Loucy (cell line): ENCODE results near the gene PUS3.

Experiments used
- H2AFZ ChIP-seq: fragments of 200-600 bp; sonication (generic); 2 replicates; pipeline ENCODE4 v1.6.0; 2016; ENCODE audit warnings: antibody characterized with exemption, mild to moderate bottlenecking, low read length, moderate library complexity
- H3F3A ChIP-seq: fragments of 200-600 bp; 2 replicates; pipeline ENCODE4 v1.6.0; 2016; ENCODE audit warnings: antibody characterized with exemption, low read depth, mild to moderate bottlenecking
- H3K27me3 ChIP-seq: fragments of 200-600 bp; sonication (generic); 2 replicates; pipeline ENCODE4 v1.6.1; 2014; ENCODE audit warnings: low read length, mild to moderate bottlenecking; ENCODE audit not compliant: insufficient read depth, poor library complexity, severe bottlenecking
- H3K36me3 ChIP-seq: fragments of 200-600 bp; sonication (generic); 2 replicates; pipeline ENCODE4 v1.6.1; 2016; ENCODE audit warnings: low read length; ENCODE audit not compliant: insufficient read depth
- H3K4me1 ChIP-seq: fragments of 200-600 bp; sonication (generic); 2 replicates; pipeline ENCODE4 v1.5.1; 2014; ENCODE audit warnings: low read length, mild to moderate bottlenecking; ENCODE audit not compliant: insufficient read depth, poor library complexity, severe bottlenecking
- H3K4me2 ChIP-seq: fragments of 200-600 bp; sonication (generic); 2 replicates; pipeline ENCODE4 v1.6.0; 2014; ENCODE audit warnings: antibody characterized with exemption, low read length, low read depth, mild to moderate bottlenecking; ENCODE audit not compliant: poor library complexity, severe bottlenecking
- H3K4me3 ChIP-seq: fragments of 200-600 bp; sonication (generic); 2 replicates; pipeline ENCODE4 v1.5.1; 2014; ENCODE audit warnings: low read length, mild to moderate bottlenecking, mixed read lengths; ENCODE audit not compliant: poor library complexity, severe bottlenecking
- H3K79me2 ChIP-seq: fragments of 200-600 bp; sonication (generic); 2 replicates; pipeline ENCODE4 v1.6.1; 2014; ENCODE audit warnings: low read length; ENCODE audit not compliant: insufficient read depth
- H3K9ac ChIP-seq: fragments of 200-600 bp; sonication (generic); 2 replicates; pipeline ENCODE4 v1.6.0; 2014; ENCODE audit warnings: mild to moderate bottlenecking, low read depth, low read length, moderate library complexity; ENCODE audit not compliant: poor library complexity, severe bottlenecking
- H3K9me2 ChIP-seq: fragments of 200-600 bp; sonication (generic); replicated peaks from 2 replicates; pipeline ENCODE4 v1.6.1; 2016; ENCODE audit warnings: low read depth, low read length, mixed read lengths
- H3K9me3 ChIP-seq: fragments of 200-600 bp; sonication (generic); 2 replicates; pipeline ENCODE4 v1.6.1; 2014; ENCODE audit warnings: mild to moderate bottlenecking, antibody characterized with exemption, low read length, low read depth; ENCODE audit not compliant: insufficient read depth
- H4K20me1 ChIP-seq: fragments of 200-600 bp; sonication (generic); 2 replicates; pipeline ENCODE4 v1.6.0; 2014; ENCODE audit warnings: antibody characterized with exemption, low read length, mild to moderate bottlenecking; ENCODE audit not compliant: insufficient read depth, poor library complexity, severe bottlenecking
- CTCF ChIP-seq: fragments of 200-600 bp; sonication (generic); conservative IDR thresholded peaks from 2 replicates; pipeline ENCODE4 v1.5.1; 2014; ENCODE audit warnings: mild to moderate bottlenecking, antibody characterized with exemption, low read length
- EZH2phosphoT487 ChIP-seq: fragments of 200-600 bp; IDR thresholded peaks from 2 replicates; pipeline ENCODE4 v1.6.1; 2018; ENCODE audit warnings: antibody characterized with exemption, mild to moderate bottlenecking, moderate library complexity, borderline replicate concordance

Gene PUS3

GRCh38 chr11:125931668-125932067, 28.7 kb upstream of the PUS3 start:
- no peaks in the 10 kb centered on the region for H3K9me3 ChIP-seq
- no peaks in the 10 kb centered on the region for H3K79me2 ChIP-seq
- no peaks in the 10 kb centered on the region for H3K36me3 ChIP-seq
- H2AFZ ChIP-seq, result no peak overlapping the region
- H4K20me1 ChIP-seq, result no peaks in the 10 kb centered on the region
- no peak overlapping the region for H3K4me3 ChIP-seq
- H3K27me3 ChIP-seq, result peaks cover 14% of the 10 kb centered on the region
- no peaks in the 10 kb centered on the region for H3K4me1 ChIP-seq
- no peak overlapping the region for H3K9ac ChIP-seq
- no peaks in the 10 kb centered on the region for H3K9me2 ChIP-seq
- H3K4me2 ChIP-seq, result no peak overlapping the region
- TF ChIP-seq CTCF (no peak), EZH2phosphoT487 (no peak)
- H3F3A ChIP-seq, result no peaks in the 10 kb centered on the region

DNA sequence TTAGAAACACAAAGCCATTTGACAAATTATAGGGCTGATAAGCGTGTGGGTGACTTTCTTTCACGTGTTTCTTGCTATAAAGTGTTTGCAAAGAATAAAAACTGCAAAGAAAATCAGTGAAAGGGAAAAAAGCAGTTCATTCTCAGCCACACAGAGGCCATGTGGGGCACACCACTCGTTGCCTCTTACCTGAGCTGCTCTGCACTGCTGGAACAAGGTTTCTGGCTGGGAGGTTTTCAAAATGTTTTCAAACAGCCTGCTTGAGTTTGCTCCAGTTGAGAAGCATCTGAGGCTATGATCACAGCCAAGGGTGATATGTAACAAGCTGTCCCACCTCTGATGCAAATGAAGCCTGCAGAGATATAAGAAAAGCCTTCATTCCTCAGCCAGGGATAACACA, 28.1 kb upstream of the PUS3 start:
- no peak overlapping the region for H3K4me2 ChIP-seq
- no peak overlapping the region for H3K9ac ChIP-seq
- no peak overlapping the region for H3K4me3 ChIP-seq
- H3K4me1 ChIP-seq, result no peaks in the 10 kb centered on the region
- no peaks in the 10 kb centered on the region for H3K9me2 ChIP-seq
- no peaks in the 10 kb centered on the region for H3K9me3 ChIP-seq
- no peak overlapping the region for H2AFZ ChIP-seq
- no peaks in the 10 kb centered on the region for H3K79me2 ChIP-seq
- H3K36me3 ChIP-seq, result no peaks in the 10 kb centered on the region
- no peaks in the 10 kb centered on the region for H4K20me1 ChIP-seq
- H3K27me3 ChIP-seq, result peaks cover 8% of the 10 kb centered on the region
- TF ChIP-seq EZH2phosphoT487 (no peak), CTCF (no peak)
- no peaks in the 10 kb centered on the region for H3F3A ChIP-seq

DNA sequence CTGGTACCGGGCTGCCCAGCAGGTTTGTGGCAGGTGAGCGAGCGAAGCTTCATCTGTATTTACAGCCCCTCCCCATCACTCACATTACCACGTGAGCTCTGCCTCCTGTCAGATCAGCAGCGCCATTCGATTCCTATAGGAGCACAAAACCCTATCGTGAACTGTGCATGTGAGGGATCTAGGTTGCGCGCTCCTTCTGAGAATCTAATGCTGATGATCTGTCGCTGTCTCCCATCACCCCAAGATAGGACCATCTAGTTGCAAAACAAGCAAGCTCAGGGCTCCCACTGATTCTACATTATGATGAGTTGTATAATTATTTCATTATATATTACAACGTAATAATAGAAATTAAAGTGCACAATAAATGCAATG, 27.1 kb upstream of the PUS3 start:
- H3K27me3 ChIP-seq, result peaks cover 5% of the 10 kb centered on the region
- H3K9ac ChIP-seq, result no peak overlapping the region
- no peak overlapping the region for H2AFZ ChIP-seq
- H3K79me2 ChIP-seq, result no peaks in the 10 kb centered on the region
- H3K9me2 ChIP-seq, result no peaks in the 10 kb centered on the region
- no peaks in the 10 kb centered on the region for H4K20me1 ChIP-seq
- TF ChIP-seq EZH2phosphoT487 (no peak), CTCF (no peak)
- no peak overlapping the region for H3K4me2 ChIP-seq
- no peaks in the 10 kb centered on the region for H3F3A ChIP-seq
- H3K4me3 ChIP-seq, result no peak overlapping the region
- H3K4me1 ChIP-seq, result no peaks in the 10 kb centered on the region
- no peaks in the 10 kb centered on the region for H3K36me3 ChIP-seq
- H3K9me3 ChIP-seq, result no peaks in the 10 kb centered on the region
